Measurements from ENCODE around the gene SH3BP4. TPM values are rescaled to one million over a fixed set of nuclear protein-coding genes. Genes with fewer than 3 reads are reported as not detected.
A peak's percentile ranks its signal among the peaks of the same experiment; 100 is the strongest.

Gene SH3BP4
- total and polyA plus RNA-seq, 8 donors = 24.1 to 35.0 (median 28.6) TPM

- Histone ChIP-seq H3K4me3 (no peak overlapping the region), H3K27ac (no peak overlapping the region), H3K4me1 (no peaks in the 10 kb centered on the region), H3K9me3 (no peaks in the 10 kb centered on the region), H3K27me3 (no peaks in the 10 kb centered on the region), H3K36me3 (no peaks in the 10 kb centered on the region)
- TF ChIP-seq CTCF (IDR thresholded peaks at IDR 0.05) = no peak
- no peak for DNase-seq
- intact Hi-C loops (cut with DNase I) = no loop called here
- no peak for ATAC-seq
Measured at GRCh38 chr2:234939996-234940395, 11.8 kb upstream of the SH3BP4 start.

GRCh38 chr2:234940527-234940926, 11.3 kb upstream of the SH3BP4 start:
- H3K27me3 ChIP-seq = no peaks in the 10 kb centered on the region
- no peaks in the 10 kb centered on the region for H3K36me3 ChIP-seq
- H3K4me1 ChIP-seq = no peaks in the 10 kb centered on the region
- no peak overlapping the region for H3K4me3 ChIP-seq
- intact Hi-C loops (cut with DNase I) = no loop called here
- H3K27ac ChIP-seq = no peak overlapping the region
- DNase-seq (no peak), ATAC-seq (no peak)
- TF ChIP-seq CTCF (IDR thresholded peaks at IDR 0.05) = no peak
- no peaks in the 10 kb centered on the region for H3K9me3 ChIP-seq

GRCh38 chr2:234945339-234945873, 6.4 kb upstream of the SH3BP4 start:
- intact Hi-C loops (cut with DNase I) = no loop called here
- no peak for DNase-seq
- Histone ChIP-seq H3K4me1 (no peaks in the 10 kb centered on the region), H3K9me3 (no peaks in the 10 kb centered on the region), H3K27me3 (peaks cover 0 to 10% of the 10 kb centered on the region in 2 donors), H3K27ac (no peak overlapping the region), H3K36me3 (no peaks in the 10 kb centered on the region), H3K4me3 (no peak overlapping the region)
- ATAC-seq = no peak
- TF ChIP-seq CTCF (IDR thresholded peaks at IDR 0.05) = no peak

GRCh38 chr2:234947556-234947955, 4.3 kb upstream of the SH3BP4 start:
- Histone ChIP-seq H3K27me3 (peaks cover 0 to 30% of the 10 kb centered on the region in 2 donors), H3K4me3 (no peak overlapping the region), H3K36me3 (no peaks in the 10 kb centered on the region), H3K9me3 (no peaks in the 10 kb centered on the region), H3K27ac (no peak overlapping the region), H3K4me1 (peaks cover 2 to 6% of the 10 kb centered on the region in 2 donors)
- no peak for ATAC-seq
- intact Hi-C loops (cut with DNase I) = no loop called here
- TF ChIP-seq CTCF (IDR thresholded peaks at IDR 0.05) = no peak
- DNase-seq = no peak

- intact Hi-C loops (cut with DNase I) = no loop called here
- Histone ChIP-seq H3K27me3 (peaks cover 0 to 47% of the 10 kb centered on the region in 2 donors), H3K36me3 (no peaks in the 10 kb centered on the region), H3K4me3 (no peak overlapping the region), H3K27ac (peak overlapping the region in 1 of 2 donors; percentile 65), H3K4me1 (peaks cover 11 to 24% of the 10 kb centered on the region in 2 donors), H3K9me3 (no peaks in the 10 kb centered on the region)
- ATAC-seq (no peak), DNase-seq (no peak)
- TF ChIP-seq CTCF (IDR thresholded peaks at IDR 0.05) = no peak
Measured at GRCh38 chr2:234949762-234950434, 1.9 kb upstream of the SH3BP4 start.
